ENCODE results near the gene RHD. TPM values are rescaled to one million over a fixed set of nuclear protein-coding genes. Genes with fewer than 3 reads are reported as not detected.

Gene RHD
- total and polyA plus RNA-seq, 2 experiments from 2014 or later = 0.21 to 0.26 TPM

DNA sequence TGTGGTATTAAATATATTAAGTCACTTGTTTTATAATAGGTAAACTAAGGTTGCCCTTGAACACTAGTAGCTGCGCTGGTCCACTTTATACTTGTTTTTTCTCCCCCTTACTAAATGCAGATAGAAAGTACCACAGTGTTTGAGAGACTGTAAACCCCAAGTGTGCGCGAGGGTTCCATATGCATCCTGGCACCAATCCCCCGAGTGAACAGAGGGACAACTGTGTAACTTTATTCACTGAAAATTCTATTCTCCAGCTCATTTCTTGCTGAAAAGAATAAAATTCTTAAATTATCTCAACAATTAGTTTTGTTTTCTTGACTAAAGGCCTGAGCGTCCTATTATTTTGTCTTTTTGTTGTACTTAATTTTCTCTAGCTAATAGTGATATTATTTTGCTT lies 26.9 kb upstream of the RHD start:
- H3K27ac Mint-ChIP-seq = peak overlapping the region; percentile 79; the same call in 1 of the 2 replicates
- no peaks in the 10 kb centered on the region for H3K27me3 ChIP-seq (ENCODE audit: insufficient read depth)
- H3K36me3 Mint-ChIP-seq (ENCODE audit: low read depth) = peaks cover 54% of the 10 kb centered on the region
- H3K79me2 ChIP-seq (replicated peaks; ENCODE audit: insufficient read depth) = peaks cover 31% of the 10 kb centered on the region
- H3K36me3 ChIP-seq (ENCODE audit: insufficient read depth) = peaks cover 34% of the 10 kb centered on the region
- H2AFZ ChIP-seq = no peak overlapping the region
- H3K27ac ChIP-seq (ENCODE audit: low read depth) = no peak overlapping the region
- no peaks in the 10 kb centered on the region for H3K9me2 ChIP-seq (ENCODE audit: insufficient read depth)
- peak overlapping the region; percentile 75 for H3K4me3 ChIP-seq
- H3K4me3 Mint-ChIP-seq = peak overlapping the region; percentile 89
- TF ChIP-seq ZNF331 (CRISPR knock-in tag; IDR thresholded peaks at IDR 0.05; ENCODE audit: low read depth) = no peak
- no peak for TF ChIP-seq POLR2AphosphoS5 (IDR thresholded peaks at IDR 0.05; ENCODE audit: low read depth)
- H3F3A ChIP-seq (replicated peaks; ENCODE audit: low read depth) = peaks cover 9% of the 10 kb centered on the region
- H4K20me1 ChIP-seq (replicated peaks; ENCODE audit: insufficient read depth) = peaks cover 4% of the 10 kb centered on the region
- peaks cover 15% of the 10 kb centered on the region for H3K27me3 Mint-ChIP-seq (ENCODE audit: insufficient read depth, low read depth, poor library complexity)
- DNase-seq (ENCODE audit: low spot score) (no peak), ATAC-seq (no peak)
- peaks cover 6% of the 10 kb centered on the region for H3K4me1 ChIP-seq (ENCODE audit: insufficient read depth)
- H3K9me3 Mint-ChIP-seq = no peaks in the 10 kb centered on the region; the same call in 1 of the 3 replicates
- H3K4me2 ChIP-seq = peak overlapping the region; percentile 73
- peaks cover 12% of the 10 kb centered on the region for H3K4me1 Mint-ChIP-seq

- no peaks in the 10 kb centered on the region for H3K27me3 ChIP-seq (ENCODE audit: insufficient read depth)
- no peaks in the 10 kb centered on the region; the same call in 1 of the 3 replicates for H3K9me3 Mint-ChIP-seq
- H3F3A ChIP-seq (replicated peaks; ENCODE audit: low read depth) = peaks cover 4% of the 10 kb centered on the region; the same call in 1 of the 2 replicates
- peaks cover 54% of the 10 kb centered on the region for H3K36me3 Mint-ChIP-seq (ENCODE audit: low read depth)
- H3K27ac Mint-ChIP-seq = peak overlapping the region; percentile 97
- H3K9me2 ChIP-seq (ENCODE audit: insufficient read depth) = no peaks in the 10 kb centered on the region
- H3K4me1 ChIP-seq (ENCODE audit: insufficient read depth) = no peaks in the 10 kb centered on the region; the same call in 1 of the 2 replicates
- peaks cover 34% of the 10 kb centered on the region for H3K36me3 ChIP-seq (ENCODE audit: insufficient read depth)
- peaks cover 4% of the 10 kb centered on the region for H4K20me1 ChIP-seq (replicated peaks; ENCODE audit: insufficient read depth)
- H3K4me1 Mint-ChIP-seq = peaks cover 12% of the 10 kb centered on the region
- peak; percentile 63 for DNase-seq (ENCODE audit: low spot score)
- H2AFZ ChIP-seq = 0 out of 2 replicates have a peak overlapping the region, but pooled peaks have one; percentile 45
- TF ChIP-seq POLR2AphosphoS5 (IDR thresholded peaks at IDR 0.05; ENCODE audit: low read depth) (peak; percentile 42; the same call in 1 of the 2 replicates), EZH2 (IDR thresholded peaks at IDR 0.05; ENCODE audit: low read depth, unreplicated experiment) (no peak)
- peaks cover 31% of the 10 kb centered on the region for H3K79me2 ChIP-seq (replicated peaks; ENCODE audit: insufficient read depth)
- peak overlapping the region; percentile 73 for H3K4me2 ChIP-seq
- peaks cover 11% of the 10 kb centered on the region for H3K27me3 Mint-ChIP-seq (ENCODE audit: insufficient read depth, low read depth, poor library complexity)
- peak overlapping the region; percentile 75 for H3K4me3 ChIP-seq
- H3K27ac ChIP-seq (ENCODE audit: low read depth) = no peak overlapping the region
- ATAC-seq = peak; percentile 6; the same call in 1 of the 3 replicates
- peak overlapping the region; percentile 89 for H3K4me3 Mint-ChIP-seq
These were observed 26.3 kb upstream of the RHD start for GRCh38 chr1:25245809-25246599.

GRCh38 chr1:25246600-25247023 lies 25.7 kb upstream of the RHD start:
- Histone ChIP-seq H3K79me2 (replicated peaks; ENCODE audit: insufficient read depth) (peaks cover 31% of the 10 kb centered on the region), H3K27me3 (ENCODE audit: insufficient read depth) (no peaks in the 10 kb centered on the region), H4K20me1 (replicated peaks; ENCODE audit: insufficient read depth) (peaks cover 4% of the 10 kb centered on the region), H3K4me3 (peak overlapping the region; percentile 75), H2AFZ (peak overlapping the region; percentile 45; the same call in 1 of the 2 replicates), H3K4me2 (peak overlapping the region; percentile 73), H3K4me1 (ENCODE audit: insufficient read depth) (no peaks in the 10 kb centered on the region; the same call in 1 of the 2 replicates), H3K36me3 (ENCODE audit: insufficient read depth) (peaks cover 34% of the 10 kb centered on the region), H3F3A (replicated peaks; ENCODE audit: low read depth) (peaks cover 4% of the 10 kb centered on the region; the same call in 1 of the 2 replicates), H3K27ac (ENCODE audit: low read depth) (peak overlapping the region; percentile 91; the same call in 1 of the 2 replicates), H3K9me2 (ENCODE audit: insufficient read depth) (no peaks in the 10 kb centered on the region)
- Mint-ChIP-seq H3K27ac (peak overlapping the region; percentile 97), H3K4me3 (peak overlapping the region; percentile 89), H3K36me3 (ENCODE audit: low read depth) (peaks cover 49% of the 10 kb centered on the region), H3K9me3 (no peaks in the 10 kb centered on the region; the same call in 1 of the 3 replicates), H3K4me1 (peaks cover 12% of the 10 kb centered on the region), H3K27me3 (ENCODE audit: insufficient read depth, low read depth, poor library complexity) (peaks cover 11% of the 10 kb centered on the region)
- DNase-seq (ENCODE audit: low spot score) (peak; percentile 37), ATAC-seq (peak; percentile 9)
- no peak for TF ChIP-seq CREB1 (CRISPR knock-in tag; IDR thresholded peaks at IDR 0.05; ENCODE audit: low read depth)
- TF ChIP-seq ZNF331 (CRISPR knock-in tag; IDR thresholded peaks at IDR 0.05; ENCODE audit: low read depth) = no peak
- TF ChIP-seq STAT1 (IDR thresholded peaks at IDR 0.05; ENCODE audit: unreplicated experiment) = no peak
- TF ChIP-seq, protein P1, sequence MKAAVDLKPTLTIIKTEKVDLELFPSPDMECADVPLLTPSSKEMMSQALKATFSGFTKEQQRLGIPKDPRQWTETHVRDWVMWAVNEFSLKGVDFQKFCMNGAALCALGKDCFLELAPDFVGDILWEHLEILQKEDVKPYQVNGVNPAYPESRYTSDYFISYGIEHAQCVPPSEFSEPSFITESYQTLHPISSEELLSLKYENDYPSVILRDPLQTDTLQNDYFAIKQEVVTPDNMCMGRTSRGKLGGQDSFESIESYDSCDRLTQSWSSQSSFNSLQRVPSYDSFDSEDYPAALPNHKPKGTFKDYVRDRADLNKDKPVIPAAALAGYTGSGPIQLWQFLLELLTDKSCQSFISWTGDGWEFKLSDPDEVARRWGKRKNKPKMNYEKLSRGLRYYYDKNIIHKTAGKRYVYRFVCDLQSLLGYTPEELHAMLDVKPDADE (IDR thresholded peaks at IDR 0.05) = no peak
- TF ChIP-seq ZNF114 (CRISPR knock-in tag; IDR thresholded peaks at IDR 0.05) = no peak
- TF ChIP-seq REST (IDR thresholded peaks at IDR 0.05; ENCODE audit: unreplicated experiment) = no peak
- no peak for TF ChIP-seq NANOG (IDR thresholded peaks at IDR 0.05; ENCODE audit: borderline replicate concordance)
- TF ChIP-seq EZH2phosphoT487 (IDR thresholded peaks at IDR 0.05; ENCODE audit: unreplicated experiment) = no peak
- TF ChIP-seq EZH2 (IDR thresholded peaks at IDR 0.05; ENCODE audit: low read depth, unreplicated experiment) = no peak
- TF ChIP-seq, protein P2, sequence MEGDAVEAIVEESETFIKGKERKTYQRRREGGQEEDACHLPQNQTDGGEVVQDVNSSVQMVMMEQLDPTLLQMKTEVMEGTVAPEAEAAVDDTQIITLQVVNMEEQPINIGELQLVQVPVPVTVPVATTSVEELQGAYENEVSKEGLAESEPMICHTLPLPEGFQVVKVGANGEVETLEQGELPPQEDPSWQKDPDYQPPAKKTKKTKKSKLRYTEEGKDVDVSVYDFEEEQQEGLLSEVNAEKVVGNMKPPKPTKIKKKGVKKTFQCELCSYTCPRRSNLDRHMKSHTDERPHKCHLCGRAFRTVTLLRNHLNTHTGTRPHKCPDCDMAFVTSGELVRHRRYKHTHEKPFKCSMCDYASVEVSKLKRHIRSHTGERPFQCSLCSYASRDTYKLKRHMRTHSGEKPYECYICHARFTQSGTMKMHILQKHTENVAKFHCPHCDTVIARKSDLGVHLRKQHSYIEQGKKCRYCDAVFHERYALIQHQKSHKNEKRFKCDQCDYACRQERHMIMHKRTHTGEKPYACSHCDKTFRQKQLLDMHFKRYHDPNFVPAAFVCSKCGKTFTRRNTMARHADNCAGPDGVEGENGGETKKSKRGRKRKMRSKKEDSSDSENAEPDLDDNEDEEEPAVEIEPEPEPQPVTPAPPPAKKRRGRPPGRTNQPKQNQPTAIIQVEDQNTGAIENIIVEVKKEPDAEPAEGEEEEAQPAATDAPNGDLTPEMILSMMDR (conservative IDR thresholded peaks at IDR 0.05; ENCODE audit: low read depth in 2 of 2) = no peak

Measured in GM23338 (cell line).